Left lung (tissue), 10 donors: ENCODE measurements around the gene CDKN1B. TPM values are rescaled to one million over a fixed set of nuclear protein-coding genes. Genes with fewer than 3 reads are reported as not detected.

Source experiments
- ATAC-seq: fragments of 200-7000 bp; cut with Tn5 transposase; one replicate; pipeline ENCODE4 v1.9.1; 2020; ENCODE audit warnings: moderate library complexity
- DNase-seq, 4 donors: peaks; one replicate each; pipeline ENCODE4 v3.0.0-alpha.2; 2013 to 2020
- H3K27ac ChIP-seq, 2 donors: fragments of 200-600 bp; sonication (generic) in 1 of 2; one replicate each; pipeline versions ENCODE4 v1.5.0 to v1.8.0; 2020 to 2021
- H3K27me3 ChIP-seq, 2 donors: fragments of 200-600 bp; sonication (generic) in 1 of 2; one replicate each; pipeline versions ENCODE4 v1.5.0 to v1.8.0; 2020 to 2021
- H3K36me3 ChIP-seq, 2 donors: fragments of 200-600 bp; sonication (generic) in 1 of 2; one replicate each; pipeline versions ENCODE4 v1.5.0 to v1.8.0; 2020 to 2021
- H3K4me1 ChIP-seq, 2 donors: fragments of 200-600 bp; one replicate each; pipeline ENCODE4 v1.8.0; 2021
- H3K4me3 ChIP-seq, 2 donors: fragments of 200-600 bp; sonication (generic) in 1 of 2; one replicate each; pipeline versions ENCODE4 v1.5.0 to v1.8.0; 2020 to 2021; ENCODE audit warnings: mild to moderate bottlenecking in 1 of 2
- H3K9me3 ChIP-seq, 2 donors: fragments of 200-600 bp; sonication (generic) in 1 of 2; one replicate each; pipeline versions ENCODE4 v1.5.0 to v1.8.0; 2020 to 2021
- CTCF ChIP-seq, 2 donors: fragments of 200-600 bp; sonication (generic) in 1 of 2; IDR thresholded peaks; one replicate each; pipeline versions ENCODE4 v1.5.0 to v1.8.0; 2021; ENCODE audit warnings: antibody characterized with exemption in 2 of 2
- intact Hi-C, 2 donors: fragments of 100-400 bp; cut with DNase I; formaldehyde crosslinking; loops; one replicate each; pipeline versions ENCODE4 v1.11.2 to v1.14.2; 2022
- polyA plus RNA-seq, 6 donors: library from polyadenylated mRNA; unstranded; fragments of 120-200 nt; gene quantifications; one replicate each; pipeline ENCODE4 v1.2.1, GENCODE V29; 2013; ENCODE audit not compliant: insufficient read length in 6 of 6
- total RNA-seq, 2 donors: library from RNA; stranded (reverse); fragmentation: NEBNext Ultra II Directional; extraction: Animal tissue kit (Norgen Biotek cat#: 25700); gene quantifications; one replicate each; pipeline ENCODE4 v1.2.1, GENCODE V29; 2021
- donor health status: DM: no; HTN: yes; CAD: no.
- donor health status: DM: no; HTN: no; CAD: no.

Gene CDKN1B
- total and polyA plus RNA-seq, 8 donors = 36.8 to 73.6 (median 65.8) TPM

- ATAC-seq (no peak), DNase-seq (no peak)
- no peaks in the 10 kb centered on the region for H3K36me3 ChIP-seq
- no peak overlapping the region for H3K4me3 ChIP-seq
- no peaks in the 10 kb centered on the region for H3K9me3 ChIP-seq
- no peak overlapping the region for H3K27ac ChIP-seq
- H3K27me3 ChIP-seq = no peaks in the 10 kb centered on the region
- TF ChIP-seq CTCF (IDR thresholded peaks at IDR 0.05) = no peak
- intact Hi-C loops = no loop called here
- no peaks in the 10 kb centered on the region for H3K4me1 ChIP-seq
These were observed 43.9 kb upstream of the CDKN1B start for GRCh38 chr12:12673296-12673695.

DNA sequence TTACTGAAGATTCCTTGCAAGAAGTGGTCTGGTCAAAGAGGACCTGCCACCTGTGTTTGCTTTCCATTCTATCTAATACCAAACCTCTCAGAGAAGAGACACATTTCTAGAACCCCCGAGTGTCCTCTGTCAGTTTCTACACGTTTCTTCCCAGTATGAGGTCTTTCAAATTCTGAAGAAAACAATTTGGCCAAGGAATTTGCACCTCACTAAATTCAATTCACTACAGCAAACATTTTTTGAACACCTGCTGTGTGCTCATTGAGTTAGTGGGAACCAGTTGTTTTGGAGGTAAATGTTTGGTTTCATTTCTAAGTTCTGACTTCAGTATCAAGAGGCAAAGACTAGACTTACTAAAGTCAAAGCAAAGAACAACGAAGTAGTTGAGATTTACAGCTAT lies 40.6 kb upstream of the CDKN1B start:
- intact Hi-C loops = no loop called here
- no peaks in the 10 kb centered on the region for H3K36me3 ChIP-seq
- TF ChIP-seq CTCF (IDR thresholded peaks at IDR 0.05) = no peak
- no peaks in the 10 kb centered on the region for H3K9me3 ChIP-seq
- no peak overlapping the region for H3K27ac ChIP-seq
- no peaks in the 10 kb centered on the region for H3K4me1 ChIP-seq
- DNase-seq = no peak
- no peak for ATAC-seq
- no peaks in the 10 kb centered on the region for H3K27me3 ChIP-seq
- H3K4me3 ChIP-seq = no peak overlapping the region

DNA sequence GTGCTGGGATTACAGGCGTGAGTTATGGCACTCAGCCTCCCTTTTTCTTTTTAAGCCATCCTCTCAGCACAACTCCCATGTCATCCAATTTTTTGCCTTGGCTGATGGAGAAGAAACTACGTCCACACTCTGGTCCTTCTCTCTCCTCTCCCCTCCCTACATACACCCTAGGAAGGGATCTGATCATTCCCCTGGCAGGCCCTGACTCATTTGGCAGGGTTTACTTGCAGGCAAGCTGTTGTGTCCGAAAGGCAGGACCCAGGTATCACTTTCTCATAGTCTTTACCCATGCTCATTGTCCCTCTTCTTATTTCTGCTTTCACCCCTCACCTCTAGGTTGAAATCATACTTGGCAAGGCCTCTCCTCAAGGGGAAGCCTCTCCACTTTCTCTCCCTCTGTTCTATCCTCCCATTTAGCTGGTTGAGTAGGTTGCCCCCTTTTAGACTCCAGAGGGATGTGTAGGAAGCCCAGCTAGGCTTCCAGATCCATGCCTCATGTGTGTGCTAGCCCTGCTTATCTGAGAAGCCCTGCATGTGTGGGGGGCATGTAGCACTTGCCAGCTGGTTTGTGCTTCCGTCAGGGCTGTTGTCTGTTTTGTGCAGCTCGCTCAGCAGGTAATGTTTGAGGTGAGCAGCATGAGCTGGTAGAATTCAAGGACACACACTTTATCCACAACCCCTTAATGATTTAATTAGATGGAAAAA lies 36.0 kb upstream of the CDKN1B start:
- TF ChIP-seq CTCF (IDR thresholded peaks at IDR 0.05) = no peak
- ATAC-seq (no peak), DNase-seq (no peak)
- Histone ChIP-seq H3K4me3 (no peak overlapping the region), H3K27me3 (no peaks in the 10 kb centered on the region), H3K4me1 (no peaks in the 10 kb centered on the region), H3K9me3 (no peaks in the 10 kb centered on the region), H3K27ac (no peak overlapping the region), H3K36me3 (no peaks in the 10 kb centered on the region)
- intact Hi-C loops = no loop called here

GRCh38 chr12:12682284-12682683 lies 34.9 kb upstream of the CDKN1B start:
- intact Hi-C loops = no loop called here
- Histone ChIP-seq H3K4me1 (no peaks in the 10 kb centered on the region), H3K27me3 (no peaks in the 10 kb centered on the region), H3K4me3 (no peak overlapping the region), H3K27ac (no peak overlapping the region), H3K9me3 (no peaks in the 10 kb centered on the region), H3K36me3 (no peaks in the 10 kb centered on the region)
- TF ChIP-seq CTCF (IDR thresholded peaks at IDR 0.05) = no peak
- no peak for DNase-seq
- ATAC-seq = no peak

DNA sequence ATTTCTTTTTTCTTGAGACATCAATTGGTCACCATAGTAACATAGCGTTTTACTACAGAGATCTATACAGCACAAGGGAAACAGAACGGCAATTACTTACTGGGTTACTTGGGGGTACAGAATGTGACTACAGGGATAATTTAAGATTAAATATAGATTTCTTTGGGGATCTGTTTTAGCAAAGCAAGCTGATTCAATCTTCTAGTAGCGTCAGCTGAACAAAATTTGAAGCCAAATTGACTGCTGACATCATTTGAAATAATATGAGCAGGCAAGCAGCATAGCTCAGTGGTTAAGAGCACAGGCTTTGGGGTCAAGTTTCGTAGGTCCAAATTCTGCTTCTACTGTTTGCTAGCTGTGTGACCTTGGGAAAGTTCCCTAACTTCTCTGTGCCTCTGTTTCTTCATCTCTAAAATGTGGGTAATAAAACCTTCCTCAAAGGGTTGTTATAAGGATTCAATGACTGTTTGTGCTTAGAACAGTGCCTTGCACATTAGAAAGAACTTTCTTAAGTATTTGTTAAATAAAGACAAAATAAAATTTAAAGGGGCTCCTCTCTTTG lies 34.0 kb upstream of the CDKN1B start:
- intact Hi-C loops = no loop called here
- ATAC-seq (no peak), DNase-seq (no peak)
- Histone ChIP-seq H3K36me3 (no peaks in the 10 kb centered on the region), H3K27ac (no peak overlapping the region), H3K9me3 (no peaks in the 10 kb centered on the region), H3K27me3 (no peaks in the 10 kb centered on the region), H3K4me3 (no peak overlapping the region), H3K4me1 (no peaks in the 10 kb centered on the region)
- no peak for TF ChIP-seq CTCF (IDR thresholded peaks at IDR 0.05)
